Progenitor cell of endocrine pancreas (in vitro differentiated cells): ENCODE measurements around the gene FOCAD. TPM values are rescaled to one million over a fixed set of nuclear protein-coding genes. Genes with fewer than 3 reads are reported as not detected.

Source experiments
- DNase-seq: peaks from one replicate; pipeline ENCODE4 v3.0.0; 2021; ENCODE audit warnings: low spot score; ENCODE audit not compliant: unreplicated experiment
- H3K27ac Mint-ChIP-seq: 2 replicates; pipeline ENCODE4 v1.8.0; 2021; ENCODE audit warnings: mild to moderate bottlenecking, moderate library complexity, mixed read lengths
- H3K27me3 Mint-ChIP-seq: 2 replicates; pipeline ENCODE4 v1.8.0; 2021; ENCODE audit warnings: mixed read lengths
- H3K36me3 Mint-ChIP-seq: 2 replicates; pipeline ENCODE4 v1.8.0; 2022; ENCODE audit warnings: mixed read lengths; ENCODE audit not compliant: insufficient read depth
- H3K4me1 Mint-ChIP-seq: 2 replicates; pipeline ENCODE4 v1.8.0; 2021; ENCODE audit warnings: low read depth, mixed read lengths
- H3K4me3 Mint-ChIP-seq: 2 replicates; pipeline ENCODE4 v1.8.0; 2021; ENCODE audit warnings: low read depth, mild to moderate bottlenecking, moderate library complexity, mixed read lengths
- H3K9me3 Mint-ChIP-seq: 2 replicates; pipeline ENCODE4 v1.8.0; 2021; ENCODE audit warnings: low read depth, mixed read lengths
- CTCF ChIP-seq: fragments of 200-600 bp; sonication (generic); IDR thresholded peaks from one replicate; pipeline ENCODE4 v1.5.0; 2021; ENCODE audit warnings: antibody characterized with exemption, mild to moderate bottlenecking; ENCODE audit not compliant: unreplicated experiment
- total RNA-seq: library from RNA; stranded (reverse); gene quantifications from 2 replicates; pipeline ENCODE4 v1.2.1, GENCODE V29; 2021

FOCAD gene
- total RNA-seq, 1 donor from 2014 or later = 68.2 TPM

GRCh38 chr9:20987521-20987920 lies 303.5 kb downstream of the FOCAD start:
- TF ChIP-seq CTCF = no peak
- Mint-ChIP-seq H3K27ac (no peak overlapping the region), H3K9me3 (no peaks in the 10 kb centered on the region), H3K27me3 (no peaks in the 10 kb centered on the region), H3K4me3 (no peak overlapping the region), H3K4me1 (peaks cover 4% of the 10 kb centered on the region), H3K36me3 (peaks cover 22% of the 10 kb centered on the region)
- DNase-seq = no peak

GRCh38 chr9:20988061-20988460 lies 304.0 kb downstream of the FOCAD start:
- H3K36me3 Mint-ChIP-seq = peaks cover 21% of the 10 kb centered on the region
- no peak for TF ChIP-seq CTCF
- DNase-seq = no peak
- no peak overlapping the region for H3K27ac Mint-ChIP-seq
- H3K27me3 Mint-ChIP-seq = no peaks in the 10 kb centered on the region
- H3K4me1 Mint-ChIP-seq = no peaks in the 10 kb centered on the region
- H3K9me3 Mint-ChIP-seq = no peaks in the 10 kb centered on the region
- no peak overlapping the region for H3K4me3 Mint-ChIP-seq

- H3K9me3 Mint-ChIP-seq = no peaks in the 10 kb centered on the region
- no peak for DNase-seq
- no peak overlapping the region for H3K27ac Mint-ChIP-seq
- H3K4me3 Mint-ChIP-seq = no peak overlapping the region
- peaks cover 22% of the 10 kb centered on the region for H3K36me3 Mint-ChIP-seq
- no peak for TF ChIP-seq CTCF
- H3K4me1 Mint-ChIP-seq = no peaks in the 10 kb centered on the region
- H3K27me3 Mint-ChIP-seq = no peaks in the 10 kb centered on the region
Observed at GRCh38 chr9:20988671-20989315, 304.7 kb downstream of the FOCAD start.

GRCh38 chr9:20989923-20990341 lies 305.9 kb downstream of the FOCAD start:
- Mint-ChIP-seq H3K27me3 (no peaks in the 10 kb centered on the region), H3K9me3 (no peaks in the 10 kb centered on the region), H3K36me3 (peaks cover 26% of the 10 kb centered on the region), H3K27ac (no peak overlapping the region), H3K4me3 (no peak overlapping the region), H3K4me1 (no peaks in the 10 kb centered on the region)
- DNase-seq = no peak
- TF ChIP-seq CTCF = no peak

GRCh38 chr9:20990867-20991266 lies 306.8 kb downstream of the FOCAD start:
- H3K4me1 Mint-ChIP-seq = no peaks in the 10 kb centered on the region
- no peak overlapping the region for H3K27ac Mint-ChIP-seq
- peaks cover 25% of the 10 kb centered on the region for H3K36me3 Mint-ChIP-seq
- no peaks in the 10 kb centered on the region for H3K9me3 Mint-ChIP-seq
- no peaks in the 10 kb centered on the region for H3K27me3 Mint-ChIP-seq
- no peak for TF ChIP-seq CTCF
- no peak for DNase-seq
- no peak overlapping the region for H3K4me3 Mint-ChIP-seq
